SK-N-SH (cell line): ENCODE results near the gene MCCC1.

Experiments used
- CTCF ChIP-seq: fragments of 200-600 bp; sonication (generic); IDR thresholded peaks from 2 replicates; pipeline ENCODE4 v1.6.1; 2017; ENCODE audit warnings: antibody characterized with exemption, mild to moderate bottlenecking, moderate library complexity
- EP300 ChIP-seq, 2 experiments: IDR thresholded peaks; 2 replicates each; pipeline versions ENCODE4 v1.4.0 to v1.6.1; 2012; ENCODE audit warnings: borderline replicate concordance in 1 of 2, low read depth in 1 of 2, low read length in 1 of 2
- EZH2phosphoT487 ChIP-seq: fragments of 200-600 bp; sonication (generic); IDR thresholded peaks from 2 replicates; pipeline ENCODE4 v1.6.1; 2017; ENCODE audit warnings: low read depth, mixed run types, mild to moderate bottlenecking, antibody characterized with exemption, moderate library complexity, borderline replicate concordance
- FOXM1 ChIP-seq: IDR thresholded peaks from 2 replicates; pipeline ENCODE4 v1.4.0; 2012; ENCODE audit warnings: low read depth, mild to moderate bottlenecking
- GABPA ChIP-seq: IDR thresholded peaks from 2 replicates; pipeline ENCODE4 v1.4.0; 2012; ENCODE audit warnings: low read depth, mild to moderate bottlenecking
- IRF3 ChIP-seq: fragments of 150-350 bp; IDR thresholded peaks from 2 replicates; pipeline ENCODE4 v1.6.1; 2016; ENCODE audit warnings: mild to moderate bottlenecking, low read depth, low read length
- MEF2A ChIP-seq: IDR thresholded peaks from 2 replicates; pipeline ENCODE4 v1.4.0; 2012; ENCODE audit warnings: low read depth, borderline replicate concordance
- MXI1 ChIP-seq: IDR thresholded peaks from 2 replicates; pipeline ENCODE4 v1.6.1; 2012; ENCODE audit warnings: mild to moderate bottlenecking, low read depth, low read length, improper control_type of control experiment
- POLR2AphosphoS5 ChIP-seq: IDR thresholded peaks from 2 replicates; pipeline ENCODE4 v1.6.1; 2012; ENCODE audit warnings: low read depth, low read length
- RCOR1 ChIP-seq: fragments of 150-350 bp; IDR thresholded peaks from 2 replicates; pipeline ENCODE4 v1.6.1; 2017; ENCODE audit warnings: antibody characterized with exemption, low read length
- SIN3A ChIP-seq: IDR thresholded peaks from 2 replicates; pipeline ENCODE4 v1.6.1; 2012; ENCODE audit warnings: low read depth, mild to moderate bottlenecking, low read length, moderate library complexity, borderline replicate concordance
- TAF1 ChIP-seq: IDR thresholded peaks from 2 replicates; pipeline ENCODE4 v1.6.1; 2012; ENCODE audit warnings: low read depth, mild to moderate bottlenecking, low read length, moderate library complexity, borderline replicate concordance
- YY1 ChIP-seq: IDR thresholded peaks from 2 replicates; pipeline ENCODE4 v1.4.0; 2012; ENCODE audit warnings: low read depth, mild to moderate bottlenecking

GRCh38 chr3:183022936-183023516, 76.3 kb downstream of the MCCC1 start:
- TF ChIP-seq CTCF (no peak), EP300 (IDR thresholded peaks at IDR 0.05; ENCODE audit: borderline replicate concordance in 1 of 2, low read depth in 1 of 2, low read length in 1 of 2) (no peak), FOXM1 (no peak), TAF1 (no peak), MEF2A (no peak), YY1 (no peak), IRF3 (no peak), GABPA (no peak), SIN3A (no peak), MXI1 (no peak), POLR2AphosphoS5 (no peak), RCOR1 (no peak), EZH2phosphoT487 (no peak)
